Breast epithelium (tissue), 4 donors: ENCODE results near the gene CDH13. TPM values are rescaled to one million over a fixed set of nuclear protein-coding genes. Genes with fewer than 3 reads are reported as not detected.

Experiments
- DNase-seq, 2 donors: peaks; one replicate each; pipeline ENCODE4 v3.0.0-alpha.2; 2019; ENCODE audit warnings: low spot score in 2 of 2
- H3K27ac ChIP-seq, 2 donors: fragments of 200-600 bp; sonication (generic) in 1 of 2; one replicate each; pipeline ENCODE4 v1.5.1; 2016 to 2019; ENCODE audit warnings: mild to moderate bottlenecking in 1 of 2
- H3K27me3 ChIP-seq, 2 donors: fragments of 200-600 bp; sonication (generic) in 1 of 2; one replicate each; pipeline versions ENCODE4 v1.5.1 to v1.6.0; 2017 to 2019; ENCODE audit warnings: control low read depth in 1 of 2, mild to moderate bottlenecking in 1 of 2
- H3K36me3 ChIP-seq: fragments of 200-600 bp; one replicate; pipeline ENCODE4 v1.5.1; 2019
- H3K4me1 ChIP-seq, 2 donors: fragments of 200-600 bp; sonication (generic); one replicate each; pipeline ENCODE4 v1.5.1; 2016 to 2019; ENCODE audit warnings: control low read depth in 1 of 2
- H3K4me3 ChIP-seq, 3 donors: fragments of 200-600 bp; sonication (generic); 1 replicate in 2 of 3; 2 replicates in 1 of 3; pipeline ENCODE4 v1.5.1; 2016 to 2019; ENCODE audit warnings: mild to moderate bottlenecking in 3 of 3, moderate library complexity in 2 of 3
- H3K9me3 ChIP-seq, 2 donors: fragments of 200-600 bp; sonication (generic) in 1 of 2; one replicate each; pipeline ENCODE4 v1.5.1; 2016 to 2019; ENCODE audit warnings: control low read depth in 1 of 2
- POLR2A ChIP-seq: fragments of 450-650 bp; IDR thresholded peaks from one replicate; pipeline ENCODE4 v1.6.1; 2016; ENCODE audit warnings: antibody characterized with exemption, mild to moderate bottlenecking, moderate library complexity
- POLR2AphosphoS5 ChIP-seq, 3 donors: sonication (generic); formaldehyde crosslinking; IDR thresholded peaks; one replicate each; pipeline ENCODE4 v1.6.1; 2017; ENCODE audit warnings: antibody characterized with exemption in 3 of 3
- intact Hi-C: fragments of 100-400 bp; cut with DNase I; formaldehyde crosslinking; loops from one replicate; pipeline ENCODE4 v1.15.1; 2023; ENCODE audit warnings: low total_unique reads
- total RNA-seq, 3 donors: library from RNA; depleted of rRNA; stranded (reverse); fragments of >200 nt; gene quantifications; one replicate each; pipeline ENCODE4 v1.1.0, GENCODE V29; 2016
- TF ChIP-seq, protein P1 (sequence below), 3 donors: fragments of 450-650 bp; IDR thresholded peaks; one replicate each; pipeline ENCODE4 v1.5.1; 2016 to 2017; ENCODE audit warnings: antibody characterized with exemption in 3 of 3, mild to moderate bottlenecking in 3 of 3, moderate library complexity in 3 of 3

CDH13 gene
- total RNA-seq, 3 donors from 2014 or later, result 6.0 to 13.1 (median 11.5) TPM

DNA sequence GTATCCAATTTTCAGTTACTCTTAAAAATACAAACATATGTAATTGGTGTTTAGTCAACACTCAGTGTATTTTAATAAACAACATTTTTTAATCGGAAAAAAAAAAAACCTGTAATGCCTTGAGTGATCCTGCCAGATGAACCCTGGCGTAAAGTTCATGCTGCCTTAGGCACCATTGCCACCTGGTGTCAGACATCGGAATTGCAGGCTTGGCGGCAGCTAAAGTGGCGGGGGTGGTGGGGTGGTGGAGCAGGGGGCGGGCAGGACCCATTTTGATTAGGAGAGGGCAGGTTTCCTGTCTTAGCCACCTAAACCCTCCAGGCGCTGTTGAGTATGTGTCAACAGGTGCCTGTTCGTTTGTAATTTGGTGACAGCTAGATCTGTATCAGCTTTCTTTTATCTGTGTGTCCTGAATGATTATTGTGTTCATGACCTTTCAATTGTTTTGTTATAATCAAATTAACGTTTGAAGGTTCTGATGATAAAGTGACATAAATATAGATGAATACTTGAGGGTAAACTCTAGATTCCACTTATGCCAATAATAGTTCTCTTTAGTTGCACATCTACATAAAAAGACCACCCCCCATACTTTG is 588.7 kb downstream of the CDH13 start:
- Histone ChIP-seq H3K27me3 (no peaks in the 10 kb centered on the region), H3K27ac (no peak overlapping the region), H3K9me3 (peaks cover 0 to 7% of the 10 kb centered on the region in 2 donors), H3K4me3 (no peak overlapping the region), H3K4me1 (no peaks in the 10 kb centered on the region), H3K36me3 (no peaks in the 10 kb centered on the region)
- intact Hi-C loops, result no loop called here
- TF ChIP-seq POLR2A (no peak), POLR2AphosphoS5 (IDR thresholded peaks at IDR 0.05) (no peak)
- TF ChIP-seq, protein P1, sequence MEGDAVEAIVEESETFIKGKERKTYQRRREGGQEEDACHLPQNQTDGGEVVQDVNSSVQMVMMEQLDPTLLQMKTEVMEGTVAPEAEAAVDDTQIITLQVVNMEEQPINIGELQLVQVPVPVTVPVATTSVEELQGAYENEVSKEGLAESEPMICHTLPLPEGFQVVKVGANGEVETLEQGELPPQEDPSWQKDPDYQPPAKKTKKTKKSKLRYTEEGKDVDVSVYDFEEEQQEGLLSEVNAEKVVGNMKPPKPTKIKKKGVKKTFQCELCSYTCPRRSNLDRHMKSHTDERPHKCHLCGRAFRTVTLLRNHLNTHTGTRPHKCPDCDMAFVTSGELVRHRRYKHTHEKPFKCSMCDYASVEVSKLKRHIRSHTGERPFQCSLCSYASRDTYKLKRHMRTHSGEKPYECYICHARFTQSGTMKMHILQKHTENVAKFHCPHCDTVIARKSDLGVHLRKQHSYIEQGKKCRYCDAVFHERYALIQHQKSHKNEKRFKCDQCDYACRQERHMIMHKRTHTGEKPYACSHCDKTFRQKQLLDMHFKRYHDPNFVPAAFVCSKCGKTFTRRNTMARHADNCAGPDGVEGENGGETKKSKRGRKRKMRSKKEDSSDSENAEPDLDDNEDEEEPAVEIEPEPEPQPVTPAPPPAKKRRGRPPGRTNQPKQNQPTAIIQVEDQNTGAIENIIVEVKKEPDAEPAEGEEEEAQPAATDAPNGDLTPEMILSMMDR (IDR thresholded peaks at IDR 0.05), result no peak
- no peak for DNase-seq

DNA sequence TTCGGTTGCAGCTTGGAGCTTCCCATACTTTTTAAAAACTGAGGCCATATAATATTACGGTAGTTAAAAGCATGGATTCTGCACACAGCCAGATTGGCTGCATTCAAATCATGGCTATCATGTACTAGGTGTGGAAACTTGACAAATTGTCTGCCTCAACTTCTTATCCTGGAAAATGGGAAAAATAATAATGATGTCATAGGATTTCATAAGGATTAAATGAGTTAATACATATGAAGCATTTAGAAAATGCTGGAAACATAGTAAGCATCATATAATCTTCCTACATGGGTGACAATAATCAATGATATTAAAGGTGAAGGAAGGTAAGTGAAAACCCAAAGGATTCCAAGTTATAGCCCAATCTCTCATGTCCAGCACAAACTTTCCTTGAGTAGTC is 592.5 kb downstream of the CDH13 start:
- intact Hi-C loops, result no loop called here
- no peaks in the 10 kb centered on the region for H3K36me3 ChIP-seq
- no peaks in the 10 kb centered on the region for H3K4me1 ChIP-seq
- H3K9me3 ChIP-seq, result peaks cover 0 to 7% of the 10 kb centered on the region in 2 donors
- no peaks in the 10 kb centered on the region for H3K27me3 ChIP-seq
- TF ChIP-seq POLR2AphosphoS5 (IDR thresholded peaks at IDR 0.05) (no peak), POLR2A (no peak)
- TF ChIP-seq, protein P1 (IDR thresholded peaks at IDR 0.05), result no peak
- H3K27ac ChIP-seq, result no peak overlapping the region
- DNase-seq, result no peak
- no peak overlapping the region for H3K4me3 ChIP-seq

DNA sequence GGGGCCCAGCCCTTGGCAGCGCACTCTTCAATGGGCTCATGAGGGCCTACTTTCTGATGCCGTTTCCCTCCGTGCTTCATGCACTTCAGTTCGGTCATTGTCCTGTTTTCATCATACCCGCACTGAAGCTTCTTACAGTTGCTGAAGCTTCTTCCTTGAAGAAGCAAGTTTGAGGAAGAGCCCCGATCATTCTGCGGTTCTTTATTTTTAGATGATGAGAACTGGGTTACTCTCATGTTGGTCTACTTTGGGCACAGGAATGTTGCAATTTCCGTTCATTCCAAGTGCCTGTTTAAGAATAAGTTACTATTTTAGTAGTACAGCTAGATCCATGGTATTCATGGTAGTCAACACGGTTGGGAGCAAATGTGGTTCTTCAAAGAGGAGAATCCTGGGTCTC is 593.3 kb downstream of the CDH13 start:
- Histone ChIP-seq H3K4me3 (no peak overlapping the region), H3K9me3 (peaks cover 0 to 6% of the 10 kb centered on the region in 2 donors), H3K27ac (no peak overlapping the region), H3K4me1 (no peaks in the 10 kb centered on the region), H3K27me3 (no peaks in the 10 kb centered on the region), H3K36me3 (no peaks in the 10 kb centered on the region)
- no peak for DNase-seq
- TF ChIP-seq, protein P1 (IDR thresholded peaks at IDR 0.05), result no peak
- no peak for TF ChIP-seq POLR2A
- no peak for TF ChIP-seq POLR2AphosphoS5 (IDR thresholded peaks at IDR 0.05)
- intact Hi-C loops, result no loop called here

DNA sequence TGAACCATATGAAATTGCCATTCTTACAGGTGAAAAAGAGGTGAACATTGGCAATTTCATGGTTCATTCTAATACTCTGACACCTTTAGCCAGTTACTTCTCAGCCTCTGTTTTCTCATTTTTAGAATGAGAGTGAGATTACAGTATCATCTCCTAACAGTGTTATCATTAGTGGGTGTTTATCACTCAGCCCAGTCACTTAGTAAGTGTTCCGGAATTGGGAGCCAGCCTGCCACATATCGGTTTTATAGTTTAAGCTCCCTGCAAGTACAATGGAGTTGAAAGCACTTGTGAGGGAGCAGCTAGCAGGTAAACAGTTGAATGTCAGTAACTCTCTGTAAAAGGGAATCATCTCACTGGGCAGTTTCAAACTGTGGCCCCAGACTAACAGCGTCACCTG is 597.9 kb downstream of the CDH13 start:
- Histone ChIP-seq H3K9me3 (no peaks in the 10 kb centered on the region), H3K4me3 (no peak overlapping the region), H3K27ac (no peak overlapping the region), H3K36me3 (no peaks in the 10 kb centered on the region), H3K27me3 (peaks cover 0 to 6% of the 10 kb centered on the region in 2 donors), H3K4me1 (no peaks in the 10 kb centered on the region)
- DNase-seq, result no peak
- TF ChIP-seq, protein P1 (IDR thresholded peaks at IDR 0.05), result no peak
- TF ChIP-seq POLR2A (no peak), POLR2AphosphoS5 (IDR thresholded peaks at IDR 0.05) (no peak)
- intact Hi-C loops, result no loop called here

DNA sequence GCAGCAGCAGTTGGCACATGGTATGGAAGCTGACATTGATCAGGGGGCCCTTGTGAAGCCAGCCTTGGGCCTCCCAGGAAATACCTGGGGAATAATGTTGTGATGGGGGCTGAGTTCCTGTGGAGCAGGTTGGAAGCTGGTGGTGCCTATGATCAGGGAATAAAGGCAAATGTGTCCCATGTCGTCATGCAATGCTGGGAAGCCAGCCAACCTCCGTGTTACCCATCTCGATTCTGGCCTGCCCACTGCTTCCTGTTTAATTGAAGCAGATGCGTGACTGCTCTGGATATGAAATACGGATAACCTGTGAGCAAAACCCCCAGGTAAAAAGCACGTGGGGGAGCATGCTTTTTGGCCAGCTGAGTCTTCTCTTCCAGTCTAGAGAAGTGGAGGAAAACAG is 600.6 kb downstream of the CDH13 start:
- Histone ChIP-seq H3K9me3 (no peaks in the 10 kb centered on the region), H3K4me1 (no peaks in the 10 kb centered on the region), H3K27me3 (peaks cover 0 to 6% of the 10 kb centered on the region in 2 donors), H3K4me3 (no peak overlapping the region), H3K27ac (no peak overlapping the region), H3K36me3 (no peaks in the 10 kb centered on the region)
- intact Hi-C loops, result no loop called here
- no peak for TF ChIP-seq POLR2AphosphoS5 (IDR thresholded peaks at IDR 0.05)
- TF ChIP-seq, protein P1 (IDR thresholded peaks at IDR 0.05), result no peak
- no peak for DNase-seq
